Testis (tissue), 3 donors: ENCODE data around the gene SEC24C. TPM values are rescaled to one million over a fixed set of nuclear protein-coding genes. Genes with fewer than 3 reads are reported as not detected.

Source experiments
- DNase-seq: peaks from one replicate; pipeline ENCODE4 v3.0.0-alpha.2; 2019
- H3K27ac ChIP-seq, 2 donors: fragments of 200-600 bp; sonication (generic); one replicate each; pipeline ENCODE4 v1.5.1; 2019
- H3K27me3 ChIP-seq: fragments of 200-600 bp; sonication (generic); one replicate; pipeline ENCODE4 v1.5.1; 2019
- H3K36me3 ChIP-seq: fragments of 200-600 bp; sonication (generic); one replicate; pipeline ENCODE4 v1.5.1; 2017; ENCODE audit warnings: low read depth; ENCODE audit errors: missing control alignments
- H3K4me1 ChIP-seq: fragments of 200-600 bp; sonication (generic); one replicate; pipeline ENCODE4 v1.5.1; 2019
- H3K4me3 ChIP-seq, 2 donors: fragments of 200-600 bp; sonication (generic); one replicate each; pipeline ENCODE4 v1.5.1; 2017 to 2019
- H3K9me3 ChIP-seq: fragments of 200-600 bp; sonication (generic); one replicate; pipeline ENCODE4 v1.5.1; 2017
- CTCF ChIP-seq, 3 experiments: fragments of 450-650 bp in 2 of 3; fragments of 200-600 bp in 1 of 3; sonication (generic) in 1 of 3; IDR thresholded peaks; one replicate each; pipeline ENCODE4 v1.5.1; 2016 to 2019; ENCODE audit warnings: antibody characterized with exemption in 3 of 3, mild to moderate bottlenecking in 2 of 3, moderate library complexity in 1 of 3
- POLR2A ChIP-seq: fragments of 450-650 bp; IDR thresholded peaks from one replicate; pipeline ENCODE4 v1.6.1; 2017; ENCODE audit warnings: antibody characterized with exemption, mild to moderate bottlenecking, moderate library complexity
- WGBS, 2 donors: methylation state at CpG; one replicate each; pipeline ENCODE4 v1.1.5; 2018; 5-methylcytosine and 5-hydroxymethylcytosine counted together
- intact Hi-C: fragments of 100-400 bp; cut with DNase I; formaldehyde crosslinking; loops from one replicate; pipeline ENCODE4 v1.15.1; 2023; ENCODE audit warnings: low total_unique reads
- polyA plus RNA-seq: library from polyadenylated mRNA; stranded (reverse); fragments of 350-450 nt; fragmentation: Illumina TruSeq; extraction: RNeasy Lipid Tissue Mini Kit (QIAGEN cat#74804); gene quantifications from one replicate; pipeline ENCODE4 v1.2.3, GENCODE V29; 2014; ENCODE audit warnings: low read depth, low replicate concordance; ENCODE audit not compliant: insufficient read depth
- total RNA-seq, 2 donors: library from RNA; depleted of rRNA; stranded (reverse); fragments of >200 nt; gene quantifications; one replicate each; pipeline ENCODE4 v1.2.3, GENCODE V29; 2016

SEC24C gene
- total and polyA plus RNA-seq, 3 donors from 2014 or later: 77.8 to 92.4 (median 82.0) TPM

GRCh38 chr10:73763343-73763742, 19.2 kb downstream of the SEC24C start:
- H3K27me3 ChIP-seq: no peaks in the 10 kb centered on the region
- no peaks in the 10 kb centered on the region for H3K4me1 ChIP-seq
- H3K9me3 ChIP-seq: no peaks in the 10 kb centered on the region
- no peak overlapping the region for H3K27ac ChIP-seq
- 85 to 90% methylated on average over 2 of the region's 2 CpGs for WGBS, 2 donors
- DNase-seq: no peak
- intact Hi-C loops: no loop called here
- H3K36me3 ChIP-seq: no peaks in the 10 kb centered on the region
- TF ChIP-seq CTCF (IDR thresholded peaks at IDR 0.05): no peak
- no peak for TF ChIP-seq POLR2A
- no peak overlapping the region for H3K4me3 ChIP-seq

- Histone ChIP-seq H3K36me3 (no peaks in the 10 kb centered on the region), H3K4me1 (no peaks in the 10 kb centered on the region), H3K4me3 (no peak overlapping the region), H3K27ac (no peak overlapping the region), H3K9me3 (no peaks in the 10 kb centered on the region), H3K27me3 (no peaks in the 10 kb centered on the region)
- 93 to 97% methylated on average over 6 of the region's 6 CpGs for WGBS, 2 donors
- TF ChIP-seq CTCF (IDR thresholded peaks at IDR 0.05): no peak
- no peak for TF ChIP-seq POLR2A
- DNase-seq: no peak
- intact Hi-C loops: no loop called here
Observed at GRCh38 chr10:73765066-73765465, 20.9 kb downstream of the SEC24C start.

- WGBS, 2 donors: 78 to 80% methylated on average over 11 of the region's 11 CpGs
- no peak for DNase-seq
Observed at GRCh38 chr10:73768881-73769280, 24.7 kb downstream of the SEC24C start.

GRCh38 chr10:73769396-73769795, 25.2 kb downstream of the SEC24C start:
- H3K9me3 ChIP-seq: no peaks in the 10 kb centered on the region
- 80 to 88% methylated on average over 2 to 5 of the region's 5 CpGs for WGBS, 2 donors
- no peak for DNase-seq
- H3K4me1 ChIP-seq: peaks cover 18% of the 10 kb centered on the region
- no peaks in the 10 kb centered on the region for H3K27me3 ChIP-seq
- H3K4me3 ChIP-seq: no peak overlapping the region
- no peaks in the 10 kb centered on the region for H3K36me3 ChIP-seq
- intact Hi-C loops: no loop called here
- no peak for TF ChIP-seq CTCF (IDR thresholded peaks at IDR 0.05)
- TF ChIP-seq POLR2A: no peak
- no peak overlapping the region for H3K27ac ChIP-seq

More at GRCh38 chr10:73768881-73769280, 24.7 kb downstream of the SEC24C start:
- intact Hi-C loops: no loop called here
- H3K4me3 ChIP-seq: no peak overlapping the region
- H3K27me3 ChIP-seq: no peaks in the 10 kb centered on the region
- no peaks in the 10 kb centered on the region for H3K9me3 ChIP-seq
- peaks cover 13% of the 10 kb centered on the region for H3K4me1 ChIP-seq
- H3K36me3 ChIP-seq: no peaks in the 10 kb centered on the region
- H3K27ac ChIP-seq: no peak overlapping the region
- TF ChIP-seq POLR2A (no peak), CTCF (IDR thresholded peaks at IDR 0.05) (no peak)

GRCh38 chr10:73771722-73772280, 27.6 kb downstream of the SEC24C start:
- Histone ChIP-seq H3K4me3 (peak overlapping the region; percentile 73 to 92), H3K9me3 (no peaks in the 10 kb centered on the region), H3K4me1 (peaks cover 22% of the 10 kb centered on the region), H3K36me3 (no peaks in the 10 kb centered on the region), H3K27me3 (no peaks in the 10 kb centered on the region), H3K27ac (peak overlapping the region; percentile 95 to 96)
- peak; percentile 93 for DNase-seq
- no peak for TF ChIP-seq POLR2A
- no peak for TF ChIP-seq CTCF (IDR thresholded peaks at IDR 0.05)
- intact Hi-C loops: no loop called here
- WGBS, 2 donors: 8 to 16% methylated on average over 17 of the region's 17 CpGs
